NOMO-1 treated with dmso at 0.1 percent for 144 hours (cell line): ENCODE data around the gene TSEN54.

Experiments used
- DNase-seq: peaks from one replicate; lab custom pipeline; 2025; ENCODE audit not compliant: unreplicated experiment; lab: John Stamatoyannopoulos, UW

Gene TSEN54

DNA sequence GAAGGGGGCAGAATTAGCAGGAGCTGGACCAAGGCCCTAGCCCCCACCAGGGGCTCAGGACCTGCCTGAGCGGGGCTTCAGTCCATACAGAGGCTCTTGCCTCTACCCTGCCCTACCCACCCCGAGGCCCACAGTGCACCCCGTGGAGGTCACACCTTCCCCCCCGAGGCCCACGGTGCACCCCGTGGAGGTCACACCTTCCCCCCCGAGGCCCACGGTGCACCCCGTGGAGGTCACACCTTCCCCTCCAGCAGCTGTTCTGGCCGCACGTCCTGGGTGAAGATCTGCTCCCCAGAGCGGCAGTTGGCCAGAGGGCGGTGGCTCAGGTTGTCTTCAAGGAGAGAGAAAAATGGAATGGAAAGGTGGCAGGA is 12.4 kb upstream of the TSEN54 start:
- no peak for DNase-seq

DNA sequence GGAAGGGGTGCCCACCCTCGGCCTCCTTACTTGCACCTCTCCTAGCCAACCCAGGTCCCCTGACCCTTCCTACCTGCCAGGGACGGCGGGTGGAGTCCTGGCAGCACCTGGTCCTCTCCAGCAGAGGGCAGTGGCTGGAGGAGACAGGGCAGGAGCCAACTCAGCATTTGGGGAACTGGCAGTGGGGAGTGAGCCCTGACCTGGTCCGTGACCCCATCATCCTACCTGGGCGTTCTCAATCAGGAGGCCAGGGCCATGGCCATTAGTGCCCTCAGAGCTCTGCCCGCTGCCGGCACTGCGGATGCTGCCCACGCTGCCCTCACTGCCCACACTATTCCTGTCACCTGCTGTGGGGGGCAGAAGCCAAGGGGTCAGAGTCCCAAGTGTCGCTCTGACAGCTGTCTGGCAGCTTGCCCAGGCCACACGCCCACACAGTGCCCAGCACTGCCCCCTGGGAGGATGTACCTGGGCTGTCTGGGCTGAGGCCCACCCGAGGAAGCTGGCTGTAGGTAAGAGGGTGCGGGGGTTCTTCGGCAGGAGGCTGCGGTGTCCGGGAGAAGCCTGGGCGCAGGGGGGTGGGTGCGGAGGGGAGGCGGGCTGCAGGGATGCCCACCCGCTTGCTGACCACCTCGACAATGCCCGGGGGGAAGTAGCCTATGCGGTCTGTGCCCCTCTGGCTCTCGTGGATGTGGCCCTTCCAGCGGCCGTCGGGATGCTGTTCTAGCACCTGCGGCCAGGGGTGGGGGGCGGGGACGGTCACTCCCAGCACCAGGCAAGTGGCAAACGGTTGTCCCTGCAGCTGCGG is 11.8 kb upstream of the TSEN54 start:
- DNase-seq = peak; percentile 14

DNA sequence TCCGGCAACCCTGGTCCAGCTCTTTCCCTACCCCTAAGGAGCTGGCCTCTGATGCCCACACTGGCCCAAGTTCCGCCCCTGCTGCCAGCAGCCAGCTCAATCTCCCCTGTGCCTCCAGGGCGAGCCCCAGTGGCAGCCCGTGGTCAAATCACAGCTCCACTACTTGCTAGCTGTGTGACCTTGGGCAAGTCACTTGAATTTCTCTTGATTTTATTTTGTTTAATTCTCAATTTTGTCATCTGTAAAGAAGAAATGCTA is 11.2 kb upstream of the TSEN54 start:
- no peak for DNase-seq

DNA sequence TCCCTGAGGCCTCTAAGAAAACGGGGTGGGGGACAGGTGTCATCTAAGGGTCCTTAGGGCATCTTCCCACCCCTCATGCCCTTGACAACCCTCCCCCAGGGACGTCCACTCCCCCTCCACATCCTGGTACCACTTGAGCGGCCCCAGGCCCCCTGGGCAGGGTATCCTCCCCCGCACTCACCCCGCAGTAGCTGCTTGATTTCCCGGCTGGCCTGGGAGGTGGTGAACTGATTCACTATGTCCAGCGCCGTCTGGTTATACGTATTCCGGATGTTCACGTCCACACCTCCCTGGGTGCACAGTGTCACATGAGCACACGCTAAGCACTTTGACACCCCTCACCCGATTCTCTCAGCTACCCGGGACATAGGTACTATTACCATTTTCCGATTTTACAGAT is 10.7 kb upstream of the TSEN54 start:
- no peak for DNase-seq

DNA sequence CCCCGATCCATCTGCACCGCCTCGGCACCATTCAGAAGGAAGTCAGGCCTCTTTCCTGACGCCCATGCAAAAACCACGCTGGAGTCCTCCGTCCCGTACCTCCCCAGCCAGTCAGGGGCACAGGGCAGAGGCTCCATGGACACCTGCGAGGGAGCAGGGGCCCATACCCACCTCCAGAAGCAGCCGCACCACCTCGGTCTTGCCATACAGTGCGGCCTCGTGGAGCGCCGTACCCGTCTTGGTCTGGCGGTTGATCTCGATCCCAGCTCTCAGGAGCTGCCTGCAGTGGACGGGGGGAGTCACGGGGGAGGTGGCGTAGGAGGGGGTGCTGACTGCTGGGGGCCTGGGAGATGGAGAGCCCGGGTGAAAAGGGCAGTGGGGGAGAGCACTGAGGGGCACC is 10.2 kb upstream of the TSEN54 start:
- no peak for DNase-seq

DNA sequence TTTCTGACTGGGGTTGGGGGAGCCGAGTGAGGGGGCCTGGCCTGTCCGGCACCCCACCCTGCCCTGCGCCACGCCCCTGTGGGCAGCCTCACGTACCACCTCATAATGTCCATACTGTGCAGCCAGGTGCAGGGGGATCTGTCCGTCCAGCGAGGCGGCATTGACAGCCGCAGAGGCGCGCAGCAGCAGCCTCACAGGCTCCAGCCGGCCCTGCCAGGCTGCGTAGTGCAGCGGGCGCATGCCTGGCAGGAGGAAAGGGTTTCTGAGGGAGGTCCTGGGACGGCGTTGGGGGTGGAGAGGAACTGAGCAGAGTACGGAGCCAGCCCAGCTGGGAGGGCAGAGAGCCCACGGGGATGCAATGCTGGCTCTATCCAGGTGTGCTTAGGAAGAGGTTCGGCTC is 9.4 kb upstream of the TSEN54 start:
- DNase-seq = no peak

DNA sequence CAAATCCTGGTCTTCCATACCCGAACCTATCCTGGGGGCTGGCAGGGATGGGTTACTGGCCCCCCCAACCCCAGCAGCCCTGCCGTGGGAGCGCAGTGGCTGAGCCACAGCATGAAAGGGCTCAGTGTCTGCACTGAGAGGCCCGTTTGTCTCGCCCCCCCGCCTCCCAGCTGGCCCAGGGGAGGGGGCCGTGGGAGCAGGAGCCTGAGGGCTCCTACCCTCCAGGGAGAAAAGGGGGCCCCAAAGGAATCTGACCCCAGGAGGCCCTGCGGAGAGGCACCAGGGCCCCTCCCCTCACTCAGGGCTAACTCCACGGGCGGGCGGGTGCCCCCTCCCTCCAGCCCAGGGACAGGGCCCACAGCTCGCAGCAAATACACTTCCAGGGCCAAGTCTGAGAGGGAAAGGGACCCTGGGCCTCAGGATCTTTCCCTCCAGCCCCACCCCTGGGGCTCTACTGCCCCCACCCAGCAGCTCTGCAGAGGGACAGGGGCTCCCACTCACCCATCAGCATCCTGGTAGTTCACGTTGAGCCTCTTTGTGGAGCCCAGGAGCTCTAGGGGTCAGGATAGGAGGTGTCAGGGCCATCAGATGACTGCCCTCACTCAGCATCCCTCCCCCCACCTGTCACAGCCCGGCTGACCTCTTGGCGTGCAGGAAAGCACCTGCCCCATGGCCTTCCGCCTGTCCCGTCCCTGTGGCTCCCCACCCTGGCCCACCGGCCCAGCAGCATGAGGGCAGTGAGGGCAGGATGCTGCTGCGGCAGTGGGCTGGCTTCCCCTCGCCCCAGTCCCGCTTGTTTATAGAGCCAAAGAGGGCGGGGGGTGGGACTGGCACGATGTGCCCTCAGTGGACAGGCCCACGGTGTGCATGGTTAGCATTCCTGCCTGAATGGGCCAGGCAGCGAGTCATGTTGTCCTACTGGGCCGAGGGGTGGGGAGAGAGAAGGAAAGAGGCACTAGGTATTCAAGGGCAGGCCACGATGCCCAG is 8.3 kb upstream of the TSEN54 start:
- DNase-seq = no peak

DNA sequence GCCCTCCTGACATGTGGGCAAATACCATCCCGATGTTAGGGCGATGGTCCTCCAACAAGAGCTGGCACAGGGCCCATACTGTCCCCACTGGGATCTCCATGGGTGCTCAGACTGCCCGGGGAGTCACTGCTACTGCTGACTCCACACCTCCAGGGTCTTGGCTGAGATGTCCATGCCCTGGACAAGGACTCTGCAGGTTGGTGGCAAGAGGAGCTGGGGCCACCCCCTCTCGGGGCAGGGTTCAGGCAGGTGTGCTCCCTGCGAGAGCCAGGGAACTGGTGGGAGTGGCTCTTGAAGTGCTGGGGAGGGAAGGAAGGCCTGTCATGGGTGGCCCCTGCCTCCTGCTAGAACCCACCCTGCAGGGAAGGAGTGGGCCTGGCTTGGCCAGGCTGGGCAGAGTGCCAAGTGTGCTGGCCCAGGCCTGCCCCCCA is 7.4 kb upstream of the TSEN54 start:
- no peak for DNase-seq

DNA sequence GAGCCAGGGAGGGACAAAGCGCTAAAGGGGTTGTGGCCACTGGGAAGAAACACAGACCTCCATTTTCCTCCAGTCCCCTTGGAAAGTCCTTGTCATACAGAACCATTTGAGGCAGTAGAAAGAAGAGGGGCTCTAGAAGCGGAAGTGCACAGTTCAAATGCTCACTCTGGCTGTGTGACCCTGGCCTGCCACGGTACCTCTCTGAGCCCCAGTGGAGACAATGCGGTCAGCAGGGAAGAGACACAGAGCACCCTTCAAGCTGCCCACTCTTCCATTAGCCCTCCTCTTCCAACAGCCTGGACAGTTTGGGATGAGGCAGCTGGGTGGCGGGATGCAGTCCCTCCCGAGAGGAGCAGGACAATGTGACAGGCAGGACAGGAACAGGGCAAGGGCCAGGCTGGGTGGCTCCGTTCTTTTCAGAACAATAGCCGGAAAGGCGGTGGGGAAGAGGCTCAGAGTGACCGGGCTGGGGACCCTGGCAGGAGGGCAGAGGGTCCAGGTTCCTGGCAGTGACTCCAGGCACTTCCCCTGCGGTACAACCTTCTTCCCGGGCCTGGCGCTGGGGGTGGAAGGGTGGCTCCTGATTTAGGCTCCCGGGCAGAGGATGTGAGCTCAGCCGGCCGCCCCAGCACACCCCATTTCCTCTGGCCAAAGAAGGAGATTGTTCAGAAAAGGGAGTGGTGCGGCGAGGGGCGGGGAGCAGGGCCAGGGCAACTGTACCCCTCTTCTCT is 6.6 kb upstream of the TSEN54 start:
- no peak for DNase-seq

DNA sequence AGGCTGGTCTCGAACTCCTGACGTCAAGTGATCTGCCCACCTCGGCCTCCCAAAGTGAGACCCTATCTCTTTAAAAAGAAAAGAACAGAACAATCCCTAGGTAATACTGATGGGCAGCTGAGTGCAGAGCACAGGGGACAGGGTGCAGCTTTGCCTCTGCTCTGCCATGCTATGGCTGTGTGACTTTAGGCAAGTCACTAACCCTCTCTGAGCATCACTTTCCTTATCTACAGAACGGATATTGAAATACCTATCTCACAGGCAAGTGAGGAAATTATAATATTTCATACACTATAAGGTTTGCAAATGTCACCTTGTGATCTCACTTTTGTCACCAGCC is 5.1 kb upstream of the TSEN54 start:
- DNase-seq = no peak

DNA sequence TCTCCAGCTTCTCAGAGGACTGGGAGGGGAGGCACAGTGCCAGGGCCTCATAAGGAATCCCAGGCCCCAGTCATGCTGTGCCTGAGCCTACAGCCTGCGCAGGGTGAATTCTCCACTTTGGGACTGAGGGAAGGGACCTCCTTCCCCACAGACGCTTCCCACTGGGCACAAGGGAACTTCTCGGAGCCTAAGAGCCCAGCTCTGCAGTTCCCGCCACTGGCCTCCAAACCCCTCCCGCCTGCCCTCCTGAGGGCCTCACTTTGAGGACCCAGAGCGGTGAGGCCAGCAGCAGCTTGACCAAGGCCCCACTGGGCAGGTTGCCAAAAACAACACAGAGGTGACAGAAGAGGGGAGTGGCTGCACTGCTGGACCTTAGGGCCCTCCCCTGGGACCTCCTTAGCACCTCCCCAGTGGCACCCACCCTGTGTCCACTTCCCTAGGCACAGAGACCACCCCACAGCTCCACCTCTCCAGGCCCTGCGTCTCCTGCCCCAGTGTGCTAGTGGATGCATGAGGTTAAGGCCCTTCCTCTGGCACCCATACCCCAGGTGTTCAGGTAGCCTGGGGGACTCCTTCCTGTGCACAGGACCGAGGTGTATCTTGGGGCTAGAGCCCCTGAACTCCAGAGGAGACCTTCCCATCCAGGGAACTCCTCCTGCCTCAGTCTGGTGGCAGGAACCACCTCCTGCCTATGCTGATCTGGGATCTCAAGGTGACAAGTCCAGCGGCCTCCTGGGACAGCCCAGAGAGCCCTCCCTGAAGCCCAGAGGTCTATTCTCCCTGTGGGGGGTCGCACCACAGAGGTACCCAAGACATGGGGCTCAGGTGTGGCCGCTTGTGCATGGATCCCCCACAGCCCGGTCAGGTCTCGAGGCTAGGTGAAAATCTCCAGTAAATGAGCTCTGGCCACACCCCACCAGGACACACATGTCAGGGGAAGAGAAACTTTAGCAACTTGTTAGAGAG is 4.4 kb upstream of the TSEN54 start:
- DNase-seq = no peak

DNA sequence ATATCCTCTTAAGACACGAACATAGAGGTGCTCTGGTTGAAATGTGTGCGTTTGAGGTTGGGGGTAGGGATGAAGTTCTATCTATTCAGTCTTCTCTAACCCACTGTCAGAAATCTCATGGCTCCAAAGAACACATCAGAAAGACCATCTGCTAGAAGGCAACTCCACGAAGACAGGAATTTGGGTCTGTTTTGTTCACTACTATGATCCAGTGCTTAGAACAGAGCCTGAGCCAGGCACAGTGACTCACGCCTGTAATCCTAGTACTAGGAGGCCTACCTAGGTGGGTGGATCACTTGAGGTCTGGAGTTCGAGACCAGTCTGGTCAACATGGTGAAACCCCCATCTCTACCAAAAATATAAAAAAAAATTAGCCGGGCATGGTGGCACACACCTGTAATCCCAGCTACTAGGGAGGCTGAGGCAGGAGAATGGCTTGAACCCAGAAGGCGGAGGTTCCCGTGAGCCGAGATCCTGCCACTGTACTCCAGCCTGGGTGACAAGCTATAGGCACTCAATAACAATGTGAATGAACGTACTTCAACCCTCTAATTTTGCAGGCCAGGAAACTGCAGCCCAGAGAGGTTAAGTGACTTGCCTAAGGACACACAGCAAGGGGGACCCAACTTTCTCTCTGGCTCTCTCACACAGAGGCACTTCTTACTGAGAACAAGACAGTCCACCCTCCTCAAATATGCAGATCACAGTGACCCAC is 3.2 kb upstream of the TSEN54 start:
- DNase-seq = no peak

DNA sequence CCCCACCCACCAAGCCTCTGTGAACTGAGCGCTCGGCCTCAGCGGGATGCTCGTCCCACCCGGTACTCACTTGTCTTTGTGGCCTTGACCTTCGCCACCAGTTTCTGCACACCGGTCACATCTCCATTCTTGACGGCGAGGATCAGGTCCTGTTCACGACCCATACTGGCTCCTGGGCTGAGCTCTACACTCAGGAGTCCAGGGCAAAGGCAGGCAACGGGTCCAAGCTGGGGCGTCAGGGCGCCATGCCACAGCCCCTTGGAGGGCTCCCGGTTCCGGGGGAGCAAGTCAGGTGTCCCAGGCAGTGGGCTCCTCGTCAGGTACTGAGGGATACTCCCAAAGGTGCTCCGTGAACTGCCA is 2.7 kb upstream of the TSEN54 start:
- DNase-seq = no peak

DNA sequence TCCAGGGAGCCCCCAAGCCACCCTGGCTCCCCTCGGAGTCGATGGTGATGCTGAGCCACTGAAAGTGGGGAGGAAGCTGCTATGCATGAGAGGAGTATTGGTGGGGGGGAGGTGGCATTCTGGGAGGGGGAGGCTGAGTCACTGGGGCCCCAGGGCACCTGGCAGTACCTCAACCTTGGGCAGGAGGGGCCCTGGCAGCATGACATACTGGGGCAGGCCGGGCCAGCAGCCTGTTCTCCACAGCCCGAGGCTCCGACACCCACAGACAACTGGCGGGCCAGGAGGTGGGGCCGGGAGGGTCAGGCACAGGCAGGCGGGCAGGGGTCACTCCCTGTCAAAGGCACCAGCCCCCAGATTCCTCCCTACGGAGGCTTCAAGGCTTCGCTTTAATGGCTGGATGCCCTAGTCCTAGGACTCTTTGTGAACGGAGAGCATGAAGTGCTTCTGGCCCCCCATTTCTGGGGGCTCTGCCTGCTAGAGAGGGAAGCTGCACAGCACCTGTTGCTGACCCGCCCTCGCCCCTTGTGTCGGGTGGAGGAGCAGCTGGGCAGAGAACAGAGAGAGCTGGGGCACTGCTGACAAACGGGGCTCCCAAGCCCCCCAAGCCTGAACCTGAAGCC is 1.9 kb upstream of the TSEN54 start:
- no peak for DNase-seq

DNA sequence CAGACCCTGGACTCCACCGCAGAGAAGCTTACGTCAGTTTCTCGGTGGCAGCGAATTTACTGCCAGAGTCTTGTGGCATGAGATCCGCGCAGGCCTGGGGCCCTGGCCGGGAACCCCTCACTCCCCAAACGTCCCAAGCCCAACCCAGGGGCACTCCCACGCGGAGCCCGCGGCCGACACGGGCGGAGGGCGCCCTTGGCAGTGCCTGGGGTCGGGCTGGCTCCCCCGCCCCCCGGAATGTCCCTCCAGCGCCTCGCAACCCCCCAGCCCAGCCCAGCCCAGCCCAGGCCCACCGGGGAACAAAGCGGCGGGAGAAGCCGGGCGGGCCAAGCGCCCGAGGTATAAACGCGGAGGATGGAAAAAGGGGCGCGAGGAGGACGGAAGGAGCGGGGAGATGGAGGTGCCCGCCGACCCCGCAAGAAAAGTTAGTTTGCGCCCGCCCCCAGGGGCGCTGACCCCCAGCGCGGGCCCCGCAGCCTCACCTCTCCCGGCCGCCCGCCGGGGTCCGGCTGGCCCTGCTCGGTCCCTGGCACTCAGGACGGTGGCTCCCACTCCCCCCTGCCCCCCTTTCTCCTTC is 1.3 kb upstream of the TSEN54 start:
- DNase-seq = no peak

DNA sequence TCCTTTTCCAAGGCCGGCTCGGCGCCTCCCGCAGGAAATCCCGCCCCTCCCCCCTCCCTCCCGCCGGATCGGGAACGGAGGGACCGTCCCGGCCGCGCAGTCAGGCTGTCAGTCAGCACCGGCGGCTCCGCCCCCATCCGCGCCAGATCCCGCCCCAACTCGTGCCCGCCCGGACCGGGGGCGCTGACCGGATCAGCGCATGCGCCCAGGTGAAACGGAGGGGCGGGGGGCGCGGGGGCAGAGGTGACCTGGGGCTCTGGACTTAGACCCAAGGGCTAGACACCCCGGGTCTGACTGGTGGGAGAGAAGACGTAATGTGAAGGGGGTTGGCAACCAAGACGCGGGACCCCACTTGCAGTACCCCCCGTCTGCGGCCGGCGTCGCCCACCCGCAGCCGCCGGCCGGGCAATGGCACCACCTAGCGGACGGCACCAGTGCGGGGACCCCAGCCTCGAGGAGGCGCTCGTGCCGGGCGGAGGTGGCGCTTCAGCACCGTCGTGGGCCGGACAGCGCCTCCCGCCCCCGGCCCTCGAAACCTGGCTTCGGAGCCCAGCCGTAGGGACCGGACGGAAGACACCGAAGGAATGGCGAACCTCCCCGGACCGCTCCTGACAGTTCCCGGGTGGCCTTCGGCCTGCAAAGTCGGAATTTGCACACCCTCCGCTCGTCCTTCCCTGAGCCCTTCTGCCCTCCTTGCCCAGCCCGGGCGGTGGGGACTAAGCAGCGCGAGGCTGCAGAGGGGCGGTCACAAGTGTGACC is 653 bp upstream of the TSEN54 start, which contains the start of gene CASKIN2:
TSS of gene CASKIN2 (minus strand) at position 42 of the 759 bp plus-strand sequence. CDS start 1,733 bp downstream, outside the sequence.
- DNase-seq = peak; percentile 66

DNA sequence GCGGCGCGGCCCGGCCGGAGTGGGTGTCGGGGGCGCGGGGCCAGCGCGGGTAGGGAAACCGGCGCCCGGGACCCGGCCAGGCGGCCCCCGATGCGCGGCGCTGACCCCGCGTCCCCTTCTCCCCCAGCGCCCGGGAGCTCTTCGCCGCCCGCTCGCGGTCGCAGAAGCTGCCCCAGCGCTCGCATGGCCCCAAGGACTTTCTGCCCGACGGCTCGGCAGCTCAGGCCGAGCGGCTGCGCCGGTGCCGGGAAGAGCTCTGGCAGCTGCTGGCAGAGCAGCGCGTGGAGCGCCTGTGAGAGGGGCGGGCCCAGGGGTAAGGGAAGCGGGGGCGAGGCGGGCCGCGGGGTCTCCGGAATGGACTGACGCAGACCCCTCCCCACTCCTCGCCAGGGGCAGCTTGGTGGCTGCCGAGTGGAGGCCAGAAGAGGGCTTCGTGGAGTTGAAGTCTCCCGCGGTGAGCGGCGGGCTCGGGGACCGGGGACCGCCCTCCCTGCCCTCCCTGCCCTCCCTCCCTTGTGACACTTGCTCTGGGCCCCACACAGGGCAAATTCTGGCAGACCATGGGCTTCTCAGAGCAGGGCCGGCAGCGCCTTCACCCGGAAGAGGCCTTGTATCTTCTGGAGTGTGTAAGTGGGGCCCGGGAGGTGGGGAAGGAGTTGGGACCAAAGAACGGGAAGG is 430 bp downstream of the TSEN54 start:
- DNase-seq = no peak

DNA sequence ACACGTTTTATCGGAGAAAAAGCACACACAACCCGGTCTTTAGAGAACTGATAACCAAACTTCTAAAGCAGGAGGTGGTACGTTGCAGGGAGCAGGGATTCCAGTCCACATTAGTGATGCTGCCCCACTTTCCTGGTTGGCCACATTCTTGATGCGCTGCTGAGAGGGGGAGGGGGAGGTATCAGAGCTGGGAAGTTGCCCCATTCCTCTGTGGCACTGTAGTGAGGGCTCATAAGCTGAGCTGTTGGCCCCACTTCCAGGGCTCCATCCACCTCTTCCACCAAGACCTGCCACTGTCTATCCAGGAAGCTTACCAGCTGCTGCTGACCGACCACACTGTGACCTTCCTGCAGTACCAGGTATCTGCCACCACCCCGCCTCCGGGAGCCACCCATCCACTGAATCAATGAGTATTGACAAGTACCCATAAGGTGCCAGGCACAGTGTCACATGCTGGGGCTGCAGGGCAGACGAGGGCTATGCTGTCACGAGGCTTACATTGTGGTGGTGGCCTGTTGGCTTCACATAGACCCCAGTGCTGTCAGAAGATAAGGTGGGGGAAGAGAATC is 1.1 kb downstream of the TSEN54 start:
- no peak for DNase-seq
